Ascending aorta (tissue), 2 donors: Measurements from ENCODE around the gene NUP210. TPM values are rescaled to one million over a fixed set of nuclear protein-coding genes. Genes with fewer than 3 reads are reported as not detected.
"Not testable (repeated sequence)": the region's sequence is repeated elsewhere in the genome, so short reads cannot be mapped to it uniquely, and the experiment has no call there.

Experiments used
- DNase-seq, 2 donors: peaks; one replicate each; pipeline ENCODE4 v3.0.0-alpha.2; 2019; ENCODE audit warnings: low spot score in 2 of 2
- H3K27ac ChIP-seq, 2 donors: fragments of 200-600 bp; sonication (generic); one replicate each; pipeline ENCODE4 v1.5.1; 2016 to 2017; ENCODE audit warnings: mild to moderate bottlenecking in 1 of 2
- H3K27me3 ChIP-seq: fragments of 200-600 bp; sonication (generic); one replicate; pipeline ENCODE4 v1.5.1; 2017
- H3K36me3 ChIP-seq, 2 donors: fragments of 200-600 bp; sonication (generic); one replicate each; pipeline ENCODE4 v1.5.1; 2016
- H3K4me1 ChIP-seq, 2 donors: fragments of 200-600 bp; sonication (generic); one replicate each; pipeline ENCODE4 v1.5.1; 2016 to 2017; ENCODE audit warnings: mild to moderate bottlenecking in 1 of 2
- H3K4me3 ChIP-seq, 2 donors: fragments of 200-600 bp; sonication (generic); one replicate each; pipeline ENCODE4 v1.5.1; 2016 to 2017; ENCODE audit warnings: mild to moderate bottlenecking in 1 of 2
- H3K9me3 ChIP-seq, 2 donors: fragments of 200-600 bp; sonication (generic); one replicate each; pipeline ENCODE4 v1.5.1; 2016
- CTCF ChIP-seq, 3 experiments: fragments of 200-600 bp in 2 of 3; fragments of 450-650 bp in 1 of 3; sonication (generic) in 2 of 3; IDR thresholded peaks; one replicate each; pipeline ENCODE4 v1.5.1; 2016 to 2019; ENCODE audit warnings: antibody characterized with exemption in 3 of 3, mild to moderate bottlenecking in 1 of 3, moderate library complexity in 1 of 3
- intact Hi-C: fragments of 100-400 bp; cut with DNase I; formaldehyde crosslinking; loops from one replicate; pipeline ENCODE4 v1.15.1; 2023
- total RNA-seq: library from RNA; depleted of rRNA; stranded (reverse); fragments of >200 nt; gene quantifications from one replicate; pipeline ENCODE4 v1.1.0, GENCODE V29; 2016

The NUP210 gene
- total RNA-seq, 1 donor from 2014 or later = 11.0 TPM

DNA sequence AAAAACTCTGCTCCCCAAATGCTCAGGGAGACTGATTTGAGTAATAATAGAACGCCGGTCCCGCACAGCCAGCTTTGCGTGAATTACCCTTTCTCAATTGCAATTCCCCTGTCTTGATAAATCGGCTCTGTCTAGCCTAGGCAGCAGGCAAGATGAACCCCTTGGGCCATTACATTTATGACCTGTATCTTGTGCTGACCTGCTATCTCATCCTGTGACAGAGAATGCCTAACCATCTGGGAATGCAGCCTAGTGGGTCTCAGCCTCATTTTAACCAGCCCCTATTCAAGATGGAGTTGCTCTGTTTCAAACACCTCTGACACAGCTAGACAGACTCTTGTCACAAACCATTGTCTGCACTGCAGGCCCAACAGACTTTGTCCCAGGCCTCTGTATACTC, 13.8 kb upstream of the NUP210 start:
- H3K36me3 ChIP-seq = no peaks in the 10 kb centered on the region
- no peaks in the 10 kb centered on the region for H3K4me1 ChIP-seq
- intact Hi-C loops = no loop called here
- DNase-seq = no peak
- no peaks in the 10 kb centered on the region for H3K27me3 ChIP-seq
- no peak overlapping the region for H3K27ac ChIP-seq
- no peaks in the 10 kb centered on the region for H3K9me3 ChIP-seq
- no peak overlapping the region for H3K4me3 ChIP-seq
- TF ChIP-seq CTCF (IDR thresholded peaks at IDR 0.05) = no peak

DNA sequence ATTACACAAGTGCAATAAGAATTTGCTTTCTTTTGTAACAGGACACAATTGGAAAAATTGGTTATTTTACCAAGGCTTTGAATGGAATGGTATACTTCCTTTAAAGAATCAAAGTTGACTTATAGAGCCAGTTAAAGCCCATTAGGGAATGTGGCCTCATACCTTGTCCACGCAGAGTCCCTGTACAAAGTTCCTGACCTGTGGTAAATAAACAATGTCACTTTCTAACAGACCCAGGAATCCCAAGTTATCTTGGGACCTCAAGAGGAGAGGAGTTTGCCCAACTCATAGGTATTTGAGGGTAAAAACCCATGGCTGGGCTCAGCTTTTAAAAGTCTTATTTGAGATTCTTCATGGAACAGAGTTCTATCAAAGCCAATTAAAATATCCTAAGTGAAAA, 12.0 kb upstream of the NUP210 start:
- Histone ChIP-seq H3K36me3 (no peaks in the 10 kb centered on the region), H3K27me3 (no peaks in the 10 kb centered on the region), H3K4me3 (no peak overlapping the region), H3K9me3 (no peaks in the 10 kb centered on the region), H3K27ac (no peak overlapping the region), H3K4me1 (no peaks in the 10 kb centered on the region)
- no peak for DNase-seq
- TF ChIP-seq CTCF (IDR thresholded peaks at IDR 0.05) = no peak
- intact Hi-C loops = no loop called here

- H3K27me3 ChIP-seq, H3K27ac ChIP-seq, intact Hi-C loops, H3K36me3 ChIP-seq, H3K4me3 ChIP-seq, H3K4me1 ChIP-seq, DNase-seq, H3K9me3 ChIP-seq: not testable (repeated sequence)
Measured at GRCh38 chr3:13430411-13430875, 10.3 kb upstream of the NUP210 start.

GRCh38 chr3:13429631-13430291, 9.6 kb upstream of the NUP210 start:
- Histone ChIP-seq H3K4me1 (no peaks in the 10 kb centered on the region), H3K27ac (no peak overlapping the region), H3K4me3 (no peak overlapping the region), H3K27me3 (no peaks in the 10 kb centered on the region), H3K36me3 (no peaks in the 10 kb centered on the region), H3K9me3 (no peaks in the 10 kb centered on the region)
- intact Hi-C loops = no loop called here
- DNase-seq = no peak
- no peak for TF ChIP-seq CTCF (IDR thresholded peaks at IDR 0.05)

DNA sequence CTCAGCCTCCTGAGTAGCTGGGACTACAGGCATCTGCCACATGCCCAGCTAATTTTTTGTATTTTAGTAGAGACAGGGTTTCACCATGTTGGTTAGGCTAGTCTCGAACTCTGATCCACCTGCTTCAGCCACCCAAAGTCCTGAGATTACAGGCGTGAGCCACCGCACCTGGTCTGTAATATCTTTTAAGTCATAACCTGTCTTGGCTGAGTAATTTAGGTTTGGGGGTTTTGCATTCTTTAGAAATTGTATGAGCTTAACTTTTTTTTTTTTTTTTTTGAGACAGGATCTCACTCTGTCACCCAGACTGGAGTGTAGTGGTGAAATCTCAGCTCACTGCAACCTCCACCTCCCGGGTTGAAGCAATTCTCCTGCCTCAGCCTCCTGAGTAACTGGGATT, 8.6 kb upstream of the NUP210 start:
- H3K27ac ChIP-seq, intact Hi-C loops, H3K36me3 ChIP-seq, H3K4me3 ChIP-seq, H3K27me3 ChIP-seq, H3K4me1 ChIP-seq, DNase-seq, H3K9me3 ChIP-seq: not testable (repeated sequence)

GRCh38 chr3:13427662-13428603, 7.8 kb upstream of the NUP210 start:
- TF ChIP-seq CTCF (IDR thresholded peaks at IDR 0.05) = no peak
- intact Hi-C loops = no loop called here
- H3K4me1 ChIP-seq = no peaks in the 10 kb centered on the region
- H3K4me3 ChIP-seq = no peak overlapping the region
- no peaks in the 10 kb centered on the region for H3K27me3 ChIP-seq
- H3K27ac ChIP-seq = no peak overlapping the region
- no peaks in the 10 kb centered on the region for H3K36me3 ChIP-seq
- no peaks in the 10 kb centered on the region for H3K9me3 ChIP-seq
- no peak for DNase-seq
